IPS DF 4.7 (cell line): ENCODE data around the gene AR.

Experiments used
- DNase-seq: peaks from one replicate; pipeline ENCODE4 v3.0.0-alpha.2; 2013; ENCODE audit warnings: low spot score; ENCODE audit errors: extremely low read depth

Gene AR

DNA sequence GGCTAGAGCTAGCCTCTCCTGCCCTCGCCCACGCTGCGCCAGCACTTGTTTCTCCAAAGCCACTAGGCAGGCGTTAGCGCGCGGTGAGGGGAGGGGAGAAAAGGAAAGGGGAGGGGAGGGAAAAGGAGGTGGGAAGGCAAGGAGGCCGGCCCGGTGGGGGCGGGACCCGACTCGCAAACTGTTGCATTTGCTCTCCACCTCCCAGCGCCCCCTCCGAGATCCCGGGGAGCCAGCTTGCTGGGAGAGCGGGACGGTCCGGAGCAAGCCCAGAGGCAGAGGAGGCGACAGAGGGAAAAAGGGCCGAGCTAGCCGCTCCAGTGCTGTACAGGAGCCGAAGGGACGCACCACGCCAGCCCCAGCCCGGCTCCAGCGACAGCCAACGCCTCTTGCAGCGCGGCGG, at the start of gene AR:
TSS of gene AR (plus strand) at position 204 of the 400 bp plus-strand sequence. CDS start 1,126 bp downstream, outside the sequence.
- no peak for DNase-seq

DNA sequence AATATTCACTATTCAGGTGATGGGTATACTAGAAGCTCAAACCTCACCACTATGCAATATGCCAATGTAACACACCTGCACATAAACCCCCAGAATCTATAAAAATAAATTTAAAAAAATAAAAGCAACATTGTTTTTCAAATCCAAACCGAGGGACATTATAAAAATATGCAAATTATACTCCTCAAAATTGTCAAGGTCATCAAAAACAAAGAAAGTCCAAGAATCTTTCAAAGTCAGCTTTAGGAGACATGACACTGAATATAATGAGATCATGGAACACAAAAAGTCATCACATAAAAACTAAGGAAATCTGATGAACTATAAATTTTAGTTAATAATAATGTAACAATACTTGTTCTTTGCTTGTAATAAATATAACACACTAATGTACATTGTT, 43.2 kb upstream of the AR start:
- DNase-seq = no peak

DNA sequence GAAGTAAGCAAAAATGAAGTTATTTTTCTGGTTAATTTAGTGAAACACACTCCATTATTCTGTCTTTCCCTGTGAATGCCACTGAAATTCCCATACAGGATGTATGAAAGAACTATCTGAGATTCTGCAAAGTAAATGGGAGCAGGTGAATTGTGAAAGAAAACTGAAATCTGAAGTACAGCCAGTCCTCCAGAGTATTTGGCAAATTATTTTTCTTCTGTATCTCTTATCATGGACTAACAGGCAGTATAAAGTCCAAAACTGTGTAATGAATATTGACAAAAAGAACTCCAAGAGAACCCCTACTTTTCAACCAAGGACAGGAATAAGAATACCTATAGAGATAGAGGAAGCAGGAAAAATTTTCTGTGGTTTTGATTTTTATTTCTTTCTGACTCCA, 40.8 kb upstream of the AR start:
- DNase-seq = no peak

- no peak for DNase-seq
These were observed 40.4 kb upstream of the AR start for GRCh38 chrX:67503453-67503852.

DNA sequence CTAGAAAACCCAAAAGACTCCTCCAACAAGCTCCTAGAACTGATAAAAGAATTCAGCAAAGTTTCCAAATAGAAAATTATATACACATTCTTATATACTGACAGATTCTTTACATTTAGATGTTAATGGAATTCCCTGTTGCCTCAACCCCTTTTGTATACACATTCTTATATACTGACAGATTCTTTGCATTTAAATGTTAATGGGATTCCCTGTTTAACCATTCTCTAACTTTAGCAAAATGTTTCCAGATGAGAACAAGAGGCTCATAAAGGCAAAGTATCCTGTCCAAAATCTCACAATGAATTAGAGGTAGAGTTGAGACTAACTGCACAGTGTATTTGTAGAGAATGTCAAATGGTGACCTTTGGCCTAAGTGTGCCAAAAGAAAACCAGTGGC, 23.1 kb upstream of the AR start:
- DNase-seq = no peak

- no peak for DNase-seq
These were observed 20.7 kb upstream of the AR start for GRCh38 chrX:67523002-67523681.

- DNase-seq = no peak
These were observed 19.9 kb upstream of the AR start for GRCh38 chrX:67523932-67524331.

DNA sequence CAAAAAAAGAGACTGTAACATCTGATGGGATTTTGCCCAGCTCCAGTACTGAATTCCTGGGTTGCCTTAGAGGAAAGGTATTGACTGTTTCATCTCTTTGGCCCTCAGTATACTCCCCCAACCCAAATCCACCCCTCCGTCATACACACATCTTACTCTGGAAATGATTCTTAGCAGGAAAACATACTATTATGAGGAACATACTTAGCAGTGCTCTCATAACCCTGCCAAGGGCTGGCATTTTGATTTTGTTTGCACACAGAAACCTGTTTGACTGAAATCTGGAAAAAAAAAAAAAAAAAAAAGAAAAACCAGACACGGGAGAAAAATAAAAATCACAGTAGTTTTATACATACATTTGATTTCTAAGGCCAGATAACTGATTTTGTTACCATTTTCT, 19.4 kb upstream of the AR start:
- DNase-seq = no peak

DNA sequence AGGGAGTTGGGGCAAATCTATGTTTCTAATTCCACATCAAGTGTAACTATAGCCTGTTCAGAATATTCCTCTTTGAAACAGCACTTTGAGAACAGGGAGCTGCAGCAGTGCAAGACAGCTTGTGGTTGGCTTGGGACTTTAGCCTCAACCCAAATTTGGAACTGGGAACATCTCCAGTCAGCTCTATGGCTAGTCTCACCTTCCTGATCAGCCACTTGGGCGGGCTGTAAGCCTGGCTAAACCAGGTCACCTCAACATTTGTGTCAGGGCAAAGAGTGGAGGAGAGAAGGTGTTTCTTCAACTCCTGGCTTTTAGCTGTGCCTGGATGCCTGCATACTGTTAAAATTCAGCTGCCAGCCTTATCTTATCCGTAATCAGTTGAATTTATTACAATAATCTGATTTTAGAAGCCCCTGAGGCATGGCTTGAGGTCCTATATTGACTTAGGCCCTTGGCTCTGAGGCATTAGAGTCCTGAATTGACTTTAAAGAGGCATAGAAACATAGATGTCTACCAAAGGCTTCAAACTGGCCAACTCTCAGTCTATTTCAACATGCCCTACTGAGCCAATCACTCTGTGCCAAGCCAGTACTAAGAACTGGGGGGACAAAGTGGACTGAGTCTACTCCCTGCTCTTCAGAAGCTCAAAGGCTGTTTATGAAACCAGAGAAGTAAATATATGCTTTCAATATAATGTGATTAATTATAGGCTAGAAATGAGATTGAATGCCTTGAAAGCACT, 18.7 kb upstream of the AR start:
- DNase-seq = no peak

- no peak for DNase-seq
These were observed 7.3 kb upstream of the AR start for GRCh38 chrX:67536564-67536963.

- DNase-seq = no peak
These were observed 5.4 kb upstream of the AR start for GRCh38 chrX:67538383-67538782.

DNA sequence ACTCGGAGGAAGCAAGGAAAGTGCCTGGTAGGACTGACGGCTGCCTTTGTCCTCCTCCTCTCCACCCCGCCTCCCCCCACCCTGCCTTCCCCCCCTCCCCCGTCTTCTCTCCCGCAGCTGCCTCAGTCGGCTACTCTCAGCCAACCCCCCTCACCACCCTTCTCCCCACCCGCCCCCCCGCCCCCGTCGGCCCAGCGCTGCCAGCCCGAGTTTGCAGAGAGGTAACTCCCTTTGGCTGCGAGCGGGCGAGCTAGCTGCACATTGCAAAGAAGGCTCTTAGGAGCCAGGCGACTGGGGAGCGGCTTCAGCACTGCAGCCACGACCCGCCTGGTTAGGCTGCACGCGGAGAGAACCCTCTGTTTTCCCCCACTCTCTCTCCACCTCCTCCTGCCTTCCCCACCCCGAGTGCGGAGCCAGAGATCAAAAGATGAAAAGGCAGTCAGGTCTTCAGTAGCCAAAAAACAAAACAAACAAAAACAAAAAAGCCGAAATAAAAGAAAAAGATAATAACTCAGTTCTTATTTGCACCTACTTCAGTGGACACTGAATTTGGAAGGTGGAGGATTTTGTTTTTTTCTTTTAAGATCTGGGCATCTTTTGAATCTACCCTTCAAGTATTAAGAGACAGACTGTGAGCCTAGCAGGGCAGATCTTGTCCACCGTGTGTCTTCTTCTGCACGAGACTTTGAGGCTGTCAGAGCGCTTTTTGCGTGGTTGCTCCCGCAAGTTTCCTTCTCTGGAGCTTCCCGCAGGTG, 637 bp downstream of the AR start:
- no peak for DNase-seq

GRCh38 chrX:67545036-67545821, 1.4 kb downstream of the AR start:
- DNase-seq = no peak

GRCh38 chrX:67545893-67546495, 2.2 kb downstream of the AR start:
- DNase-seq = no peak

GRCh38 chrX:67546496-67547423, 2.9 kb downstream of the AR start:
- no peak for DNase-seq

DNA sequence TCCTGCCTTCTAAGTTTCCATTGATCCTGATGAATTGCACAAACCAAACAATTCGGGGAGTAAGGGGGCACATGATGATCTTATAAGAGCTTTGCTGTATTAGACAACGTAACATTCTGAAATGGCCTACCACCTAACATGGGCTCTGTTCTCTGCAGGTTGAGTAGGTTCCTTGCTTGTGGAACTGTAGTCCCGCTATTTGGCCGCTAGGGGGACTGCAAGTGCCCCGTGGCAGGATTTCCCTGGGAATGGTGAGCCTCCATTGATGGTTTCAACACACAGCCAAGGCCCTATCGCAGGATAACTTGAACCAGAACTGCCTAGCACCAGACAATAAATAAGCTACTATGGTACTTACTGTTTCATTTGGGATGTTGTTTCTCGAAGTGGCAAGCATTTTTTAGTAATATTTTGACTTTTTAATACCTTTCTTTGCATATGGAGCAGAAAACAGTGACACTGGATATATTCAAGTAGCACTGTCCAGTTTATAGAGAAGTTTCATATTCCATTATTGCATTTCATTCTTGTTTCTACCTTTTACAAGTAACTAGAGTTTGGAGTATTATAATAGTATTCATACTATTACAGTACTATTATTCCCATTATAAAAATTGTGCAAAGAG, 11.9 kb downstream of the AR start:
- no peak for DNase-seq

GRCh38 chrX:67558267-67558666, 14.4 kb downstream of the AR start:
- DNase-seq = no peak

- no peak for DNase-seq
These were observed 19.9 kb downstream of the AR start for GRCh38 chrX:67563469-67564448.
